NCI-H1092 treated with DMSO at 0.1 percent for 48 hours (cell line): ENCODE results near the gene MKKS.

ENCODE experiments used
- DNase-seq: peaks from one replicate; lab custom pipeline; 2025; lab: John Stamatoyannopoulos, UW

The MKKS gene

DNA sequence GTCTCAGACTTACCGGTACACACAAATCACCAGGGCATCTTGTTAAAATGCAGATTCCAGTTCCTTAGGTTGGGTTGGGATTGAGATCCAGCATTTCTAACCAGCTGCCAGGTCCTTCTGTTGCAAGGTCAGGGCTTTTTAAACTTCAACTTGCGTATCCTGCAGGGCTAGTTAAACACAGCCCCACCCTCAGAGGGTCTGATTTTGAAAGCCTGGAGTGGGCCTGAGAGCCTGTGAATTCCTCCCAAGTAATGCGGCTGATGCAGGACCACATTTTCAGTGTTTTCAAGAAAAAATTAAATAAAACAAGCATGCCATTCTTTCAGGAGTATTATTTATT lies 65.3 kb downstream of the MKKS start:
- DNase-seq, result no peak

DNA sequence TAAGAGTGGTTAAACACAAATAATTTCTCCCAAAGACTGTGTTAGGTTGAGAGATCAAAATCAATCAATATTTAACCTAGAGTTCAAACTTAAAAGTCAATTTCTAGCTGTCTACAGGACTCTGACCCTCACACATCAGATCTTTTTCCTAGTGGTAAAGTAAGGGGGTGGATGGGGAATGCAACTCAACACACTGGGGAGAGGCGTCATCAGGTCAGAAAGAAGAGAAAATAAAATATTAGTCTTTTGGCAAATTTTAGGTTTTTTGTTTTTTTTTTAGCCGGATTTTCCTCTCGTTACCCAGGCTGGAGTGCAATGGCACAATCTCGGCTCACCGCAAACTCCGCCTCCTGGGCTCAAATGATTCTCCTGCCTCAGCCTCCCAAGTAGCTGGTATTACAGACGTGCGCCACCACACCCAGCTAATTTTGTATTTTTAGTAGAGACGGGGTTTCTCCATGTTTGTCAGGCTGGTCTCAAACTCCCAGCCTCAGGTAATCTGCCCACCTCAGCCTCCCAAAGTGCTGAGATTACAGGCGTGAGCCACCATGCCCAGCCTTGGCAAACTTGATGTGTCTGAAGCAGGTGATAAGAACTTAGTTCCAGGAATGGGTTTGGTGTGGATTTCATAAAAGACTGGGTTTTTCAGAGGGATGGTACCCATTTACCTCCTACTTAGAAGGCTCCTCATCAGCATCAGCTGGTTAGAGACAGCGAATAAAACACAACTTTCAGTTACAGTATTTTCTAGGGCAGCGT lies 65.9 kb downstream of the MKKS start:
- DNase-seq, result no peak

DNA sequence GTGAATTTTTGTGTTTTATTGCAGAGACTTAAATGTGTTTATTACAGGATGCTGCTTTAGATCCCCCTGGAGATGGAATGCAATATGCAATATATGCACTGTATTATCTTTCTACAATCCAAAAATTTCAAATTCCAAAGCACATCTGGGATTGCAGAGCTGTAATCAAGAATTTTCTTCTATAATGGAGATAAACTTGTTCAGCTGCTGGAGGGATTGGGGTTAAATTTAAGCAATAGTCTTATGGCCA lies 66.4 kb downstream of the MKKS start:
- DNase-seq, result no peak

DNA sequence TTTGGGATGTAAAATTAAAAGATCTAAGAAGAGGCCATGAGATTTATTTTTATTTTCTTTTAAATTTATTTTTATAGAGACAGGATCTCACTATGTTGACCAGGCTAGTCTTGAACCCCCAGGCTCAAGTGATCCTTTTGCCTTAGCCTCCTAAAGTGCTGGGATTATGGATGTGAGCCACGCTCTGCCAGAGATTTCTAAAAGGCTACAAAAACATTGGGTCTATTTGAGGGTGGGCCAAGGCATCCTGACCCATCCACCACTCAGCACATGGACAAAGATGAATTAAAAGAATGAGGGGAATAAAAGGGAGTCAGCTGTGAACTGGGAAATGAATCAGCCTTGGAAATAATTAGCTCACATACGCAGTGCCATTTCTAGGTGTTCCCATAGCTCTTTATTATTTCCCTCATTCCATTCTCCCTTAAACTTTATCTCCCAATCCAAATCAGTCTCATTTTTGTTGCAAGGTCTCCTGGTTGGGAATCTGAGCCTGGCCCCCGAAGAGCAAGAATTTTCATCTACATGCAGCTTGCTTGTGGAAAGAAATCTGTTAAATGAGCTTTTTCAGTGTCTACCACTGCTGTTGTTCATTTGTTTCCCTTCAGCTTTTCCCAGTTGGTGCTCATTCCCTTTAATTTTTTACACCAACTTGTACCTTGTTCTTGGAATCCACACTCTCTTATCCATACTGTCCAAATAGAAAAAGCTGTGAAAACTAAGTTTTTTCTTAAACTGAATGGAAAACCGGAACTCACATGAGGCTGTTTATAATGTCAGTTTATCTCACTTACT lies 66.9 kb downstream of the MKKS start:
- no peak for DNase-seq

DNA sequence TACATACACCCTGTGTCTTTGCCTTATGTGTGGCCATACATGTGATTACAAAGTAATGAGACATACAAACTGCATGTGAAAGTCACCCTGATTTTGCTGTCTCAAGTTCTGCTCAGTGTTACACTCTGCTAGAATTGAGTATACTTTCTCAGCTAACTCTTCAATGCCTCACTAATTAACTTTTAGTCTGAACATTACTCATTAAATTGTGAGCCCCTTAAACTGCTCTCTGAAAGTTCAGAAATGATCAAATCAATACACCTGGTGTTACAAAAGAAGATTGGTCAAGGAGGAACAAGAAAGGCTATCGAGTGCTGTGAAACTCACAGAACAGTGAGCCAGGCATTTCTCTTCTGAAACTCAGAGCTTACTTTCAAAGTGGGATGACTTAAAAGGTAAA lies 71.3 kb downstream of the MKKS start:
- DNase-seq, result no peak

DNA sequence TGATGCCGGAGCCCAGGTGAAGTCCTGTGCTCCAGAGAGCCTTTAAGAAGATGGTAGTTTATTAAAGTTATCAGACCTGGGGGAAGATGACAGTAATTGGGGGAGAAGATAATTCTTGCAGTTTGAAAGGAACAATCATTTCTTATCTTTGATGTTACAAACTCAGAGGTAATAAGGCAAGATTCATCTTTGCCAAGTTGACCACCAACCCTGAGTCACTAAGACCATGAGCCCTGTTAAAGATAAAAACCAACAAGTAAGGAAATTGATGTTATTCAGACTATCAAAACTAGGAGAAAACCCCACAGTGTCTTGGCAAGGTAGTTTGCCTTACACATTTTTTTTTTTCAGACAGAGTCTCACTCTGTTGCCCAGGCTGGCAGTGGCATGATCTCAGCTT lies 73.1 kb downstream of the MKKS start:
- DNase-seq, result no peak

DNA sequence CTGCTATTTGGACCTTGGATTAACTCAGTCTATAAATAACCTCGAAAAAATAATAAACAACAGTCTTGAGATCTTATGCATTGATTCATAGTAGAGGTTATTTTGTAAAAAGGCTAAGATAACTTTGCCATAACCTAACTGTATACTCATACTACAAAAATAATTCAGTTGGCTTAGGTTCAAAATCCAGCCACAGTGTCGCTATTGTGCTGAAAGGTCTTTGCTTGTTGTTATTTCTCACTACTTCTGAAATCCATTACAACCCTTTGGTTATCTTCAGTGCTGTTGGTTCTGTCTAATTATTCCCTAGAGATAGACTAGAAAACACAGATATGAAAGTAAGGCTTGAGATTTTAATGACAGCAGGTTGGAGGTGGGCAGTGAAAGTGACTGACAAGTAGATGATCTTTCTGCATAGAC lies 74.4 kb downstream of the MKKS start:
- DNase-seq, result no peak

DNA sequence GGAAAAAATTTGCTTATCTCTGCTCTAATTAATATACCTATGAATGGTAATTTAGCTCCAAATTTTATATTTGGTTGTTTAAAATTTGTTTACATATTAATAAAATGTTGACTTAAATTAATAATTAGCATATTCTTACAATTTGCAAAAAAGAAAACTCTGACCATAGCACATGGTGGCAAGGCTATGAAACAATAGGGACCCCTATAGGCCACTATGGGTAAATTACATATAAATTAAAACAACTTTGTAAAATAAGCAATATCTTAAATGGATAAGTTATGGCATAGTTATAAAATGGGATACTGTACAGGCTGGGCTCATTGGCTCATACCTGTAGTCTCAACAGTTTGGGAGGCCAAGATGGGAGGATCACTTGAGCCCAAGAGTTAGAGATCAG lies 76.0 kb downstream of the MKKS start:
- peak; percentile 14 for DNase-seq

DNA sequence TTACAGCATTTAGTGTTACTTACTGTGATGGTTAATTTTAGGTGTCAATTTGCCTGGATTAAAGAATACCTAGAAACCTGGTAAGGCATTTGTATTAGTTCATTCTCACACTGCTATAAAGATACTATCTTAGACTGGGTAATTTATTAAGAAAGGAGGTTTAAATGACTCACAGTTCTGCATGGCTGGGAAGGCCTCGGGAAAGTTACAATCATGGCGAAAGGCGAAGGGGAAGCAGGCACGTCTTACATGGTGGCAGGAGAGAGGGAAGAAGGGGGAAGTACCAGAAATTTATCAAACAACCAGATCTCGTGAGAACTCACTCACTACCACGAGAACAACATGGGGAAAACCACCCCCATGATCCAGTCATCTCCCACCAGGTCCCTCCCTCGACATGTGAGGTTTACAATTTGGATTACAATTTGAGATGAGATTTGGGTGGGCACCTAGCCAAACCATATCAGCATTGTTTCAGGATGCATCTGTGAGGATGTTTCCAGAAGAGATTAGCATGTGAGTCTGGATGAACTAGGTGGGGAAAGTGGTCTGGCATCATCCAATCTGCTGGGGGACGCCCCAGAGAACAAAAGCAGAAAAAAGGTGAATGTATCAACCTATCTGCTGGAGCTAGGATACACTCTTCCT lies 76.8 kb downstream of the MKKS start:
- no peak for DNase-seq

DNA sequence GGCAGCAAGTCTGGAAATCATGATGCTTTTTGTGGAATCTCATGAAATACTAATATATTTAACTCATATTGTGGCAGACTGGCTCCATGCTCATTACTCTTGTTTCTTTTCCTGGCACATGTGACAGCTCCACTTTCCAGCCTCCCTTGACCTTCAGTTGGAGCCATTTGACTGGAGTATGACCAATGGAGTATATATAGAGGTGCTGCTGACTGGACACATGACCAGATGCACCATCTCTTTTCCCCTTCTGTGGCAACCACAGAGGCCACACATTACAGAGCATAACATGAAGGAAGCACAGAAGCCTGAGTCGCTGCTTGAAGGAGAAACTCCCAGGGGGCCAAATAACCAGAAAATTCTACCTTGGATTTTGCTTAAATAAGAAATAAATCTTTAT lies 77.4 kb downstream of the MKKS start:
- no peak for DNase-seq

DNA sequence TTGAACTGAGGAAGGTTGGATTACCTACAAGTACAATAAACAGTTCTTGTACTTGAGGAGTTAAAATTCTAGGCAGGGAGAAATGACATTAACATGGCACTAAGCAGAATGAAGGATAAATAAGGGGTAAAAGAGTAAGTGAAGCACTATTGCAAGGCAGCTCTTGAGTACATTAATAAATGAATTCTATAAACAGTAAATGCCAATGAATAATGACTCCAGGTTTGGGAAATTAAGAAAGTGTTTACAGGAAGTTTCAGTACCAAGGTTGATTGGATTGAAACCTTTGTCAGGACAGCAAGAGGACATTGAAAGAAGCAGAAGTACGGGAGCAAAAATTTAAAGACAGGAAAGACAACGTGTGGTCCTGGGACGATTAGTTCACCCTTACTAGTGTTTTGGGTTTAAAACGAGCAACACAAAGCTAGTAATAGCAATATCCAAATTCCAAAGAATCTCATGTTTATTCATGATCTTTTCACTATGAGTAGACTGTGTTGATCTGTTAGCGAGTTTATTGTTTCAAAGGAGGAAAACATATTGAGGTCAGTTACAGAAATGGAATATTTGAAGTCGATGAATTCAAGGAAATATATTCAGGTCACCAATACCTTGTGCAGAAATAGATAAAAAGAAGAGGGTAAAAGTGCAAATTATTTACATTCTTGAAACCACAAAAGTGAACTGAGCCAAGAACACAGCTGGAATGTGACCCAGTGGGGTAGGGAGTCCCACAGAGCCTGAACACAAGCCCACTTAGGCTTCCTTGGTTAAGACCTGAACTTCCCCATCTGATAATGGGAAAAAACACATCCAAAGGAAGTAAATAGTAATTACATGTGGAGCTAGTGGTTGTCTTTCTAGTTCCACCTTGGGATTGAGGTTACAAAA lies 80.8 kb downstream of the MKKS start:
- DNase-seq, result no peak
